ENCODE results near the gene NT5E.

Gene NT5E

DNA sequence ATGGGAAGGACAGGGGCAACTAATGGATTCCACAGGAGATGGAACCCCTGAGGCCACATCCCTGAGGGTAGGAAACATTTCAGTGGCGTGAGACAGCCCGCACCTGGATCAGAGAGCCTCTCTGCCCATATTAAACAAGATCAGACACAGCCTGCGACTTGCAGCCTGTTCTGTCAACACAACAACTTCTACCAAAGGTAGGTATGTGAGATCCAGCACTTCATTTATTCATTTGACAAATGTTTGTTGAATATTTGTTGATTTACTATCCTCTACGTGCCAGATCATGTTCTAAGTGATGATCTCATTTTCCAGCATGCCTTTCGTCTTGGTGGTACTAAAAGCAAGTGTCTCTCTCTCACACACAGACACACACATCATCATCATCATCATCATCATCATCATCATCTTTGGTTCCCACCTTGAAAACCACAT is 43.2 kb upstream of the NT5E start:
- WGBS: 95% methylated on average over 5 of the region's 5 CpGs
- Histone ChIP-seq H3K27me3 (ENCODE audit: insufficient read depth, low read length) (no peaks in the 10 kb centered on the region), H3K36me3 (ENCODE audit: insufficient read depth, low read length) (no peaks in the 10 kb centered on the region), H3K4me1 (ENCODE audit: insufficient read depth, low read length) (peaks cover 17% of the 10 kb centered on the region), H3K4me3 (ENCODE audit: low read length) (no peak overlapping the region), H3K27ac (ENCODE audit: low read depth, low read length) (no peak overlapping the region), H3K9me3 (ENCODE audit: insufficient read depth, low read depth, low read length) (no peaks in the 10 kb centered on the region), H3K9ac (ENCODE audit: low read depth, low read length) (no peak overlapping the region)

GRCh38 chr6:85408039-85408438 is 41.8 kb upstream of the NT5E start:
- H3K9ac ChIP-seq (ENCODE audit: low read depth, low read length): no peak overlapping the region
- no peak overlapping the region for H3K4me3 ChIP-seq (ENCODE audit: low read length)
- no peak overlapping the region for H3K27ac ChIP-seq (ENCODE audit: low read depth, low read length)
- WGBS: 78% methylated on average over 2 of the region's 2 CpGs
- H3K36me3 ChIP-seq (ENCODE audit: insufficient read depth, low read length): no peaks in the 10 kb centered on the region
- H3K27me3 ChIP-seq (ENCODE audit: insufficient read depth, low read length): no peaks in the 10 kb centered on the region
- no peaks in the 10 kb centered on the region for H3K9me3 ChIP-seq (ENCODE audit: insufficient read depth, low read depth, low read length)
- H3K4me1 ChIP-seq (ENCODE audit: insufficient read depth, low read length): peaks cover 14% of the 10 kb centered on the region; the same call in 1 of the 2 replicates

DNA sequence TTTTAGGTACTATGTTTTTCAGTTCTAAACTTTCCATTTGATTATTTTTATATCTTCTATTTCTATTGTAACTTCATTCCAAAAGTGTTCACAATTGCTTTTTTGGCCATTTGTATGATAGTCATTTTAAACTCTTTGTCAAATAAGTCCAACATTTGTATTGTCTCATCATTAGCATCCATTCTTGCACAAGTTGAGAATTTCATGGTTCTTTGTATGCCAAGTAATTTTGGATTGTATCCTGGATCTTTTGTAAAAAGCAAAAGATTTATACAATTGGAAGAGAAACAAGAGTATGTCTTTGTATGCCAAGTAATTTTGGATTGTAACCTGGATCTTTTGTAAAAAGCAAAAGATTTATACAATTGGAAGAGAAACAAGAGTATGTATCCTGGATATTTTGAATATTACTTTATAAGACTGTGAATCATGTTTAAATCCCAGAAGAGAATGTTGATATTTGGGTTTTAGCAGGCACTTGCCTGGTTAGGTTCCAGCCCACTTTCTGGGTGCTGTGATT is 36.9 kb upstream of the NT5E start:
- 0 out of 2 replicates have a peak, but pooled peaks cover 2% of the 10 kb centered on the region for H3K4me1 ChIP-seq (ENCODE audit: insufficient read depth, low read length)
- no peaks in the 10 kb centered on the region for H3K36me3 ChIP-seq (ENCODE audit: insufficient read depth, low read length)
- no peaks in the 10 kb centered on the region for H3K27me3 ChIP-seq (ENCODE audit: insufficient read depth, low read length)
- H3K27ac ChIP-seq (ENCODE audit: low read depth, low read length): no peak overlapping the region
- no peak overlapping the region for H3K9ac ChIP-seq (ENCODE audit: low read depth, low read length)
- H3K4me3 ChIP-seq (ENCODE audit: low read length): no peak overlapping the region
- no peaks in the 10 kb centered on the region for H3K9me3 ChIP-seq (ENCODE audit: insufficient read depth, low read depth, low read length)

DNA sequence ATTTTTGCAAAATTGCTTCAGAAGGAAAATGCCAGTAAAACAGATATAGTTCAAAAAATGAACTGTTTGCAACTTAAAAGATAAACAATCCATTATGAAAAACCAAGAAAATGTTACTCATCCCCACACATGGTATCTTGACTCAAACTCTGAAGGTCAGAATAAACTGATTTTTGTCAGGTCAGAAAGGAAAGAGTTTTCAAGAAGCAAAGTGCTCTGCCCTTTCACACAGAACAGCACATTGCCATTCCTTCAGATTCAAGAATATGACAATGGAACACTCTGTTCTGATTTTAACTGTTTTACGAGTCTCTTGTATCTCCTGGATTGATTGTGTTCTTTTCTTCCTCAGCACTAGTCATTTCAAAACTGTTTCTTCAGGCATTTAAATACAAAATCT is 33.8 kb upstream of the NT5E start:
- Histone ChIP-seq H3K27ac (ENCODE audit: low read depth, low read length) (no peak overlapping the region), H3K27me3 (ENCODE audit: insufficient read depth, low read length) (no peaks in the 10 kb centered on the region), H3K36me3 (ENCODE audit: insufficient read depth, low read length) (no peaks in the 10 kb centered on the region), H3K4me1 (ENCODE audit: insufficient read depth, low read length) (0 out of 2 replicates have a peak, but pooled peaks cover 5% of the 10 kb centered on the region), H3K9ac (ENCODE audit: low read depth, low read length) (no peak overlapping the region), H3K4me3 (ENCODE audit: low read length) (no peak overlapping the region), H3K9me3 (ENCODE audit: insufficient read depth, low read depth, low read length) (no peaks in the 10 kb centered on the region)
- 97% methylated on average over 1 of the region's 1 CpG for WGBS

DNA sequence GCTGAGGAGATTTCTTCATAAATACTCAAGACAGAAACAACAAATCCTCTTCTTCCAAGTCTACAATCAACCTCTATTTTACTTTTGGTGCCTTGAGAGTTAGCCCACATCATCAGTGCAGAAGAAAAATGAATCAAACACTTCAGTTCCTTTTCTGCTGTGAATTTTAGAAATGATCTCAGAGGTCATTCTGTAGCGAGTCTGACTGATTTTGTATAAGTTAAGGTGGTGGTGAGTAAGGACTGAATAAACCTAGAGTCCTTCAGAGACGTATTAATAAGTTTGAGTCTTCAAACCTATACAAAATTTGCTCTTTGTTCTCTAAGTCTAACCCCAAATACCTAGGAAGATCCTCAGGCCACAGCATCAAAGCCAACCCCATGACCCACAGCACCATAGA is 33.1 kb upstream of the NT5E start:
- no peak overlapping the region for H3K27ac ChIP-seq (ENCODE audit: low read depth, low read length)
- H3K4me1 ChIP-seq (ENCODE audit: insufficient read depth, low read length): 0 out of 2 replicates have a peak, but pooled peaks cover 5% of the 10 kb centered on the region
- no peaks in the 10 kb centered on the region for H3K27me3 ChIP-seq (ENCODE audit: insufficient read depth, low read length)
- 96% methylated on average over 2 of the region's 2 CpGs for WGBS
- no peaks in the 10 kb centered on the region for H3K9me3 ChIP-seq (ENCODE audit: insufficient read depth, low read depth, low read length)
- H3K36me3 ChIP-seq (ENCODE audit: insufficient read depth, low read length): no peaks in the 10 kb centered on the region
- H3K4me3 ChIP-seq (ENCODE audit: low read length): no peak overlapping the region
- H3K9ac ChIP-seq (ENCODE audit: low read depth, low read length): no peak overlapping the region

- no peaks in the 10 kb centered on the region for H3K27me3 ChIP-seq (ENCODE audit: insufficient read depth, low read length)
- H3K4me1 ChIP-seq (ENCODE audit: insufficient read depth, low read length): 0 out of 2 replicates have a peak, but pooled peaks cover 5% of the 10 kb centered on the region
- H3K36me3 ChIP-seq (ENCODE audit: insufficient read depth, low read length): no peaks in the 10 kb centered on the region
- H3K27ac ChIP-seq (ENCODE audit: low read depth, low read length): no peak overlapping the region
- H3K9me3 ChIP-seq (ENCODE audit: insufficient read depth, low read depth, low read length): no peaks in the 10 kb centered on the region
- H3K4me3 ChIP-seq (ENCODE audit: low read length): no peak overlapping the region
- no peak overlapping the region for H3K9ac ChIP-seq (ENCODE audit: low read depth, low read length)
These were observed 32.5 kb upstream of the NT5E start for GRCh38 chr6:85417336-85417735.

DNA sequence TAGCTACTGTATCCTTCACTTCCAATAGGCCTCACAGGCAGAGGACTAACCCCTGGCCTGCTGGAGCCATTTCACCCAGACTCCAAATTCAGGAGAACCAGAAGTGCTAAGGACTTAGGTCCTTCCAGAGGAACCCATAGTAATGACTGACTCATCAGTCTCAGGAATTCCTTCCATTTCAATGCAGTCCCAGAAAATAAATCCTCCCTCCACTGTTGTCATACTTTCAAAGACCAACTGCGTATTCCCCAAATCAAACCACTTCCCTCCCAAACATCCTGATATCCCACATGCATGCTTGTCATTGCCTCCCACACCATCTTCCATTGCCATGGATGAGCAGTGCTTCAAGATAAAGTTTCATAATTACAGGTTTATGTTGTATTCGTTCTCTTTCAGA is 31.8 kb upstream of the NT5E start:
- Histone ChIP-seq H3K9me3 (ENCODE audit: insufficient read depth, low read depth, low read length) (no peaks in the 10 kb centered on the region), H3K4me1 (ENCODE audit: insufficient read depth, low read length) (0 out of 2 replicates have a peak, but pooled peaks cover 5% of the 10 kb centered on the region), H3K27me3 (ENCODE audit: insufficient read depth, low read length) (no peaks in the 10 kb centered on the region), H3K27ac (ENCODE audit: low read depth, low read length) (no peak overlapping the region), H3K9ac (ENCODE audit: low read depth, low read length) (no peak overlapping the region), H3K4me3 (ENCODE audit: low read length) (no peak overlapping the region), H3K36me3 (ENCODE audit: insufficient read depth, low read length) (no peaks in the 10 kb centered on the region)
- WGBS: 96% methylated on average over 2 of the region's 2 CpGs

DNA sequence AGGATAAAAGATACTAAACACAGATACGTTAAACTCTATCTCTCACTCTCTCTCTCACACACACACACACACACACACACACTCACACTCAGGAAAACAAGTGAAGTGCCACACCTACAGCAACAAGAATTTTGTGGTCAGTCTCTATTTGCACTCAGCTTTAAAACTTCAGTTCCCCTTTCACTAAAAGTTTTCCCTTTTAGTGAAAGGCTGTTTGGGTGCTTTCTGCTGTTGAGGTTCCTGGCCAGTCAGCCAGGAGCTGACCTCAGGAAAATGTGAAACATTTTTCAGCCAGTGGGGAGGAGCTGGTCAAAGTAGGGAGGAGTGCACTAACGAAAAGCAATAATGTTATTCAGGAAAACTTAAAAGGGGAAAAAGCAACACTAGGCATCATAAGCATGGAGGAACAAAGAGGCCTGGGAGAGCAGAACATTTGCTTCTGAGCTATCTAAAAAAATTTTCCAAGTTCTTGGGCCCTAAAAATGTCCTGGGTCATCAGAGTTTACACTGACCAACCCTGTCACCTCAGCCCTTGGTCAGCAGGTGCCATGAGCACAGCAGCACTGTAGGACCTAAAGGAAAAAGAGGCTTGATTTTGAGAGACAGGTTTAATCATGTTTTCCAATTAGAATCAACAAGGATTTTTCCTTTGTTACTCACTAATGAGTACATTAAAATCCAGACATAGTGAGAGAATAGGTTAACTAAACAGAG is 30.7 kb upstream of the NT5E start:
- no peaks in the 10 kb centered on the region for H3K36me3 ChIP-seq (ENCODE audit: insufficient read depth, low read length)
- WGBS: 94% methylated on average over 2 of the region's 2 CpGs
- H3K4me3 ChIP-seq (ENCODE audit: low read length): no peak overlapping the region
- no peak overlapping the region for H3K9ac ChIP-seq (ENCODE audit: low read depth, low read length)
- H3K4me1 ChIP-seq (ENCODE audit: insufficient read depth, low read length): 0 out of 2 replicates have a peak, but pooled peaks cover 5% of the 10 kb centered on the region
- no peak overlapping the region for H3K27ac ChIP-seq (ENCODE audit: low read depth, low read length)
- H3K9me3 ChIP-seq (ENCODE audit: insufficient read depth, low read depth, low read length): no peaks in the 10 kb centered on the region
- H3K27me3 ChIP-seq (ENCODE audit: insufficient read depth, low read length): no peaks in the 10 kb centered on the region

GRCh38 chr6:85420551-85420950 is 29.3 kb upstream of the NT5E start:
- H3K27ac ChIP-seq (ENCODE audit: low read depth, low read length): no peak overlapping the region

GRCh38 chr6:85421181-85421580 is 28.7 kb upstream of the NT5E start:
- H3K27ac ChIP-seq (ENCODE audit: low read depth, low read length): no peak overlapping the region
- 93% methylated on average over 2 of the region's 2 CpGs for WGBS
- H3K4me1 ChIP-seq (ENCODE audit: insufficient read depth, low read length): 0 out of 2 replicates have a peak, but pooled peaks cover 5% of the 10 kb centered on the region
- no peak overlapping the region for H3K9ac ChIP-seq (ENCODE audit: low read depth, low read length)
- no peak overlapping the region for H3K4me3 ChIP-seq (ENCODE audit: low read length)
- no peaks in the 10 kb centered on the region for H3K27me3 ChIP-seq (ENCODE audit: insufficient read depth, low read length)
- H3K9me3 ChIP-seq (ENCODE audit: insufficient read depth, low read depth, low read length): 0 out of 2 replicates have a peak, but pooled peaks cover 6% of the 10 kb centered on the region
- H3K36me3 ChIP-seq (ENCODE audit: insufficient read depth, low read length): no peaks in the 10 kb centered on the region

More at GRCh38 chr6:85420551-85420950, 29.3 kb upstream of the NT5E start:
- no peak overlapping the region for H3K9ac ChIP-seq (ENCODE audit: low read depth, low read length)
- H3K27me3 ChIP-seq (ENCODE audit: insufficient read depth, low read length): no peaks in the 10 kb centered on the region
- 100% methylated on average over 1 of the region's 1 CpG for WGBS
- H3K4me3 ChIP-seq (ENCODE audit: low read length): no peak overlapping the region
- H3K4me1 ChIP-seq (ENCODE audit: insufficient read depth, low read length): 0 out of 2 replicates have a peak, but pooled peaks cover 5% of the 10 kb centered on the region
- no peaks in the 10 kb centered on the region for H3K36me3 ChIP-seq (ENCODE audit: insufficient read depth, low read length)
- H3K9me3 ChIP-seq (ENCODE audit: insufficient read depth, low read depth, low read length): 0 out of 2 replicates have a peak, but pooled peaks cover 4% of the 10 kb centered on the region

DNA sequence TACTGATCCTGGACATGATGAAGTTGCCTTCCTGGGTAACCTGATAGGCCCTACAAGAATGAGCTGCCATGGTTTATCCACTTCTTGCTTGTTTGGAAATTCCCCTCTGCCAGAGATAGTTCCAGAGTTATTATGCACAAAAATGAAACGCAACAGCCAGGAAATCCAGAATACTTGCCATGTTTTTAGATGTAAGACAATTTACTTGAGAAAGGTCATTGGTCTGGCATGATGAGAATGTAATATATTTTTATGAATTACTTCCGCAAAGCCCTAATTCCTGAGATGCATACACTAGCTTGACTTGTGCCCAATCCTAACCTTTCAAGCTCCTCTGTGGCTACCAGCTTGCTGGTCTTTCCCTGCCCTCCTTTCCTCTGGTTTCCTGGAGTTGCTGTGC is 27.9 kb upstream of the NT5E start:
- Histone ChIP-seq H3K27ac (ENCODE audit: low read depth, low read length) (no peak overlapping the region), H3K36me3 (ENCODE audit: insufficient read depth, low read length) (no peaks in the 10 kb centered on the region), H3K4me3 (ENCODE audit: low read length) (no peak overlapping the region), H3K9me3 (ENCODE audit: insufficient read depth, low read depth, low read length) (0 out of 2 replicates have a peak, but pooled peaks cover 9% of the 10 kb centered on the region), H3K27me3 (ENCODE audit: insufficient read depth, low read length) (no peaks in the 10 kb centered on the region), H3K9ac (ENCODE audit: low read depth, low read length) (no peak overlapping the region), H3K4me1 (ENCODE audit: insufficient read depth, low read length) (0 out of 2 replicates have a peak, but pooled peaks cover 5% of the 10 kb centered on the region)
- WGBS: 93% methylated on average over 2 of the region's 2 CpGs

All from HUES64 (cell line).